NT2/D1 (cell line): ENCODE measurements around the gene USP9Y.
A peak's percentile ranks its signal among the peaks of the same experiment; 100 is the strongest.

Source experiments
- DNase-seq: peaks from one replicate; pipeline ENCODE4 v3.0.0-alpha.2; 2011; ENCODE audit warnings: low read depth, low spot score
- H3K27me3 ChIP-seq: 2 replicates; pipeline ENCODE4 v1.6.0; 2011; ENCODE audit warnings: mild to moderate bottlenecking; ENCODE audit not compliant: insufficient read length, insufficient read depth
- H3K36me3 ChIP-seq: 2 replicates; pipeline ENCODE4 v1.6.1; 2011; ENCODE audit warnings: mild to moderate bottlenecking, low read length, mixed read lengths; ENCODE audit not compliant: insufficient read depth, insufficient read length
- H3K4me1 ChIP-seq: 2 replicates; pipeline ENCODE4 v1.5.1; 2011; ENCODE audit not compliant: insufficient read depth, insufficient read length
- H3K4me3 ChIP-seq: 2 replicates; pipeline ENCODE4 v1.5.1; 2011; ENCODE audit warnings: low read depth; ENCODE audit not compliant: insufficient read length
- H3K9ac ChIP-seq: 2 replicates; pipeline ENCODE4 v1.6.0; 2011; ENCODE audit warnings: low read depth; ENCODE audit not compliant: insufficient read length
- H3K9me3 ChIP-seq: 2 replicates; pipeline ENCODE4 v1.5.1; 2011; ENCODE audit warnings: mild to moderate bottlenecking, low read length; ENCODE audit not compliant: insufficient read depth
- SUZ12 ChIP-seq: IDR thresholded peaks from 2 replicates; pipeline ENCODE4 v1.6.1; 2011; ENCODE audit not compliant: insufficient read length, insufficient read depth; ENCODE audit errors: extremely low read depth
- YY1 ChIP-seq: IDR thresholded peaks from 2 replicates; pipeline ENCODE4 v1.6.1; 2011; ENCODE audit not compliant: insufficient read length, insufficient read depth
- ZNF274 ChIP-seq: IDR thresholded peaks from 2 replicates; pipeline ENCODE4 v1.6.1; 2011; ENCODE audit warnings: mild to moderate bottlenecking, low read depth, low read length

The USP9Y gene

DNA sequence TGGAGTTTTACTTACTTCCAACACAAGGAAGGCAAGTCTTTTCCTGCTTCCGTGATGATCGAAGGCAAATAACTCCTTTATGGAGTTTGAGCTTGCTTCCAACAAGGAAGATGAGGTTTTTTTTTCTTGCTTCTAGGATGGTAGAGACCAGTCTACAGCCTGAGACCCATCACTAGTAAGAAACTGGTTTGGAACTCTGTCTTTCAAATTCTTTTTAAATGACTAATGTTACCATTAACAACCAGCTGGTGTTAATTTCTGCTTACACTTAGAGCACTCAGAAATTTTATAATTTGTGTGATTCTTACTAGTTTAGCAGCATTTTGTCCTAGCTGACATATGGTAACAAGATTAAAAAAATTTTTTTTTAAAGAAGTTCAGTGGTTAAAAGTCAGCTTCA, 19.5 kb upstream of the USP9Y start:
- TF ChIP-seq SUZ12: no peak
- TF ChIP-seq YY1: no peak
- TF ChIP-seq ZNF274: no peak
- H3K9ac ChIP-seq: no peak overlapping the region
- peaks cover 17% of the 10 kb centered on the region; the same call in 1 of the 2 replicates for H3K9me3 ChIP-seq

DNA sequence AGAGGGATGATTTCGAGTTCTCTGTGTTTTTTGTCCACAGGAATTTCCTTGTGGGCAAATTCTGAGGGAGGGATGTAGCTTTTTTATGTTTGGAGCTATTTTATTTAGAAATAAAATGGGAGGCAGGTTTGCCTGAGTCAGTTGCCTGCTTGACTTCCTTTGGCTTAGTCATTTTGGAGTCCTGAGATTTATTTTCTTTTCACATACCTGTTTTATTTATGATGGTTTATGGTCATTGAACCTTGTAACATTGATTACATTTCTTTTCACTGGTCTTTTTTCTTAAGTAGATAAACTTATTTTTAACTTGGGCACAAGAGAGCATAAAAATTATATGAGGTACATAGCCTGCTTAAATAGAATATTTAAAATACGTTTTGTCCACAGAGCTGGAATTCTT, 12.7 kb upstream of the USP9Y start:
- Histone ChIP-seq H3K36me3 (peaks cover 10% of the 10 kb centered on the region), H3K4me1 (no peaks in the 10 kb centered on the region), H3K9ac (no peak overlapping the region), H3K4me3 (no peak overlapping the region), H3K9me3 (peaks cover 6% of the 10 kb centered on the region; the same call in 1 of the 2 replicates), H3K27me3 (no peaks in the 10 kb centered on the region)
- no peak for DNase-seq
- TF ChIP-seq YY1: no peak
- no peak for TF ChIP-seq ZNF274
- TF ChIP-seq SUZ12: no peak

More for the DNA sequence above, 19.5 kb upstream of the USP9Y start:
- Histone ChIP-seq H3K4me1 (no peaks in the 10 kb centered on the region), H3K4me3 (no peak overlapping the region), H3K27me3 (no peaks in the 10 kb centered on the region), H3K36me3 (no peaks in the 10 kb centered on the region)
- no peak for DNase-seq

DNA sequence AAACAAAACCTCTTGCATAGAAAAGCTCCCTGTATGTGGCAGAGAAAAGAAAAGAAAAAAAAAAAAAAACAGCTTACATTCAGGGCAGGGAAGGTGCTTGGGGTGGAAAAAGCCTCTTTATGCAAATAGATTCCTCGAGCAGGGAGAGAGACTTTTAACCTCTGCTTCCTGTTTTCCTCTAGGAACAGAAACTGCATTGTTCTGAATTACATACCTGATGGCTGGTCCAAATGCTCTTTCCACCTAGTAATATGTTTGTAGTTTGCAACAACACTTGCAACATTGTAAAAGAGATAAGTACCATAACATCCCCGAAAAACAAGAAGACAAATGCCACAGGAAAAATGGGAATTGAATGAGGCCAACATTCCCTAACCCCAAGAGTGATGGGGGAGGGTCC, 944 bp upstream of the USP9Y start:
- peak; percentile 30 for DNase-seq
- H3K4me1 ChIP-seq: peaks cover 2% of the 10 kb centered on the region
- H3K9me3 ChIP-seq: peaks cover 18% of the 10 kb centered on the region; the same call in 1 of the 2 replicates
- no peak overlapping the region for H3K9ac ChIP-seq
- no peaks in the 10 kb centered on the region for H3K27me3 ChIP-seq
- H3K4me3 ChIP-seq: no peak overlapping the region
- no peaks in the 10 kb centered on the region for H3K36me3 ChIP-seq
- no peak for TF ChIP-seq SUZ12
- TF ChIP-seq ZNF274: no peak
- TF ChIP-seq YY1: no peak

DNA sequence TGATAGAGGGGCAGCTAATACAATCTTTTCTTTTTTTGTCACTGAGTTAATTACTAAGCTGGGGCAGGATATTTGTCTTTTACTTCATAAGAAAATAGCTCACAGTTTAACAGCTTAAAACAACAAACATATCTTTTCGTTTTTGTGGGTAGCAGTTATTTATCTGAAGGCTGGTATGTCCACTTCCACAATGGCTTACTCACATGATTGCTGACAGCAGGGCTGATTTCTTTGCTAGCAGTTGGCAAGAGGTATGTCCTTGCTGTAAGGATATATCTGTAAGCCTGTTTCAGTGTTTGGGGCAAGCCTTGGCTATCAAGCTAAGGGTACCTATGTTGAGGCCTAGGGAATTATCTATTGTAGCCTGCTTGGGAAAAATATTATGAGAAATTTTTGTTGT, 1.1 kb downstream of the USP9Y start:
- H3K27me3 ChIP-seq: no peaks in the 10 kb centered on the region
- peaks cover 2% of the 10 kb centered on the region for H3K4me1 ChIP-seq
- H3K4me3 ChIP-seq: no peak overlapping the region
- no peak overlapping the region for H3K9ac ChIP-seq
- TF ChIP-seq ZNF274: no peak
- TF ChIP-seq SUZ12: no peak
- TF ChIP-seq YY1: no peak
- DNase-seq: no peak
- no peaks in the 10 kb centered on the region for H3K36me3 ChIP-seq
- peaks cover 18% of the 10 kb centered on the region; the same call in 1 of the 2 replicates for H3K9me3 ChIP-seq

DNA sequence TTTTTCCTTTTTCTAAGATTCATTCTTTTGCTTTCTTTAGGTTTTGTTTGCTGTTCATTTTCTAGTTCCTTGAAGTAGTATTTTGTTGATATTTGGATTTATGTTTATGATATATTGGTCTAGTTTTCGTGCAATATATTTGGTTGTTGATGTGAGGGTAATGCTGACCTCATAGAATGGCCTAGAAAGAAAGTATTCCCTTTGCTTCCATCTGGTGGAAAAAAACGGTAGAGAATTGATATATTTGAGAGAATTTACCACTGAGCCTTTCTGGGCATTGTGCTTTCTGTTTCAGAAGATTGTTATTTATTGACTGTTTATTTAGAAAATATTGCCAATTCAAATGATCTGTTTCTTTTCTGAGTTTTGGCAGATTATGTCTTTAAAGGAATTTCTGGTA, 9.4 kb downstream of the USP9Y start:
- no peaks in the 10 kb centered on the region for H3K9me3 ChIP-seq
- H3K27me3 ChIP-seq: no peaks in the 10 kb centered on the region
- H3K36me3 ChIP-seq: peaks cover 3% of the 10 kb centered on the region
- H3K9ac ChIP-seq: no peak overlapping the region
- TF ChIP-seq ZNF274: no peak
- no peaks in the 10 kb centered on the region for H3K4me1 ChIP-seq
- DNase-seq: no peak
- no peak overlapping the region for H3K4me3 ChIP-seq

DNA sequence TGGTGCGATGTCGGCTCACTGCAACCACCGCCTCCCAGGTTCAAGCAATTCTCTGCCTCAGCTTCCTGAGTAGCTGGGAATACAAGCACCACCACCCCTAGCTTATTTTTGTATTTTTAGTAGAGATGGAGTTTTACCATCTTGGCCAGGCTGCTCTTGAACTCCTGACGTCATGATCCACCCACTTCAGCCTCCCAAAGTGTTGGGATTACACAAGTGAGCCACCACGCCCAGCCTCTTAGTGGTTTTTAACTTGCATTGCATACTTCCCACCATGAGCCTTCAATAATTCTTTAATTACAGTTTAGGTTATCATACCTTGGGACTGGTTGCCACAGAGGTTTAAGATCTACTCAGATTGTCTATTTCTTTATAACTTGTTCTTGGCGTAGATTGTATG, 14.3 kb downstream of the USP9Y start:
- H3K4me1 ChIP-seq: no peaks in the 10 kb centered on the region
- no peak overlapping the region for H3K4me3 ChIP-seq
- no peak for TF ChIP-seq ZNF274
- TF ChIP-seq YY1: no peak
- no peak for TF ChIP-seq SUZ12
- DNase-seq: no peak
- no peaks in the 10 kb centered on the region for H3K27me3 ChIP-seq
- no peaks in the 10 kb centered on the region for H3K9me3 ChIP-seq
- peaks cover 5% of the 10 kb centered on the region for H3K36me3 ChIP-seq
- H3K9ac ChIP-seq: no peak overlapping the region

DNA sequence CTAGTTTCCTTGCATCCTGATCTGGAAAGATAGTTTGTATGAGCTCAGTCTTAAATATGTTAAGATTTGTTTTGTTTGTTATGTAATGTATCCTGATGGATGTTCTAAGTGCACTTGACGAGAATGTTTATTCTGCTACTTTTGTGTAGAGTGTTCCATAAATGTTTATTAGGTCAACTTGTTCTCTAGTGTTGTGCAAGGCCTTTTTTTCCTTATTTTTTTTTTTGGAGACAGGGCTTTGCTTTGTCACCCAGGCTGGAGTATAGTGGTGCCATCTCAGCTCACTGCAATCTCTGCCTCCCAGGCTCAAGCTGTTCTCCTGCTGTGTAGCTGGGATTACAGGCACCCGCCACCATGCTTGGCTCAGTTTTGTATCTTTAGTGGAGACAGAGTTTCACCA, 28.7 kb downstream of the USP9Y start:
- no peak overlapping the region for H3K4me3 ChIP-seq
- no peaks in the 10 kb centered on the region for H3K36me3 ChIP-seq
- no peak overlapping the region for H3K9ac ChIP-seq
- no peak for DNase-seq
- TF ChIP-seq ZNF274 (no peak), YY1 (no peak), SUZ12 (no peak)
- no peaks in the 10 kb centered on the region for H3K27me3 ChIP-seq
- no peaks in the 10 kb centered on the region for H3K4me1 ChIP-seq
- H3K9me3 ChIP-seq: no peaks in the 10 kb centered on the region

DNA sequence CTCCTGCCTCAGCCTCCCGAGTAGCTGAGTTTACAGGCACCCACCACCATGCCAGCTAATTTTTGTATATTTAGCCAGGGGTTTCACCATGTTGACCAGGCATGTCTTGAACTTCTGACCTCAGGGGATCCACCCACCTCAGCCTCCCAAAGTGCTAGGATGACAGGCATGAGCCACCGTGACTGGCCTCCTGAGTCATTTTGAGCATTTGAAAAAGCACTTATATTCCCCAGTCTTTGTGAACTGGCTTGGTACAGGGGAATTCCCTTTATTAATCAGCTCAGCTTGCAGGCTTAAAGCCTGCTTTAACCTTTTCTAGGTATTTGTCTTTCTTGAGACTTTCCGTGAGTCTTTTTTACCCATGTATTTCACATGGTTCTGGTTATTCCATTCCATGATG, 32.6 kb downstream of the USP9Y start:
- H3K9me3 ChIP-seq: no peaks in the 10 kb centered on the region
- H3K9ac ChIP-seq: no peak overlapping the region
- no peaks in the 10 kb centered on the region for H3K36me3 ChIP-seq
- H3K4me3 ChIP-seq: no peak overlapping the region
- no peaks in the 10 kb centered on the region for H3K27me3 ChIP-seq
- H3K4me1 ChIP-seq: no peaks in the 10 kb centered on the region
- TF ChIP-seq ZNF274 (no peak), YY1 (no peak), SUZ12 (no peak)
- no peak for DNase-seq
